ENCODE data around the gene FCN2. TPM values are rescaled to one million over a fixed set of nuclear protein-coding genes. Genes with fewer than 3 reads are reported as not detected.
A peak's percentile ranks its signal among the peaks of the same experiment; 100 is the strongest.

The FCN2 gene
- total and polyA plus RNA-seq, 2 of the 4 experiments (the other 2 are of a cell fraction): not detected

DNA sequence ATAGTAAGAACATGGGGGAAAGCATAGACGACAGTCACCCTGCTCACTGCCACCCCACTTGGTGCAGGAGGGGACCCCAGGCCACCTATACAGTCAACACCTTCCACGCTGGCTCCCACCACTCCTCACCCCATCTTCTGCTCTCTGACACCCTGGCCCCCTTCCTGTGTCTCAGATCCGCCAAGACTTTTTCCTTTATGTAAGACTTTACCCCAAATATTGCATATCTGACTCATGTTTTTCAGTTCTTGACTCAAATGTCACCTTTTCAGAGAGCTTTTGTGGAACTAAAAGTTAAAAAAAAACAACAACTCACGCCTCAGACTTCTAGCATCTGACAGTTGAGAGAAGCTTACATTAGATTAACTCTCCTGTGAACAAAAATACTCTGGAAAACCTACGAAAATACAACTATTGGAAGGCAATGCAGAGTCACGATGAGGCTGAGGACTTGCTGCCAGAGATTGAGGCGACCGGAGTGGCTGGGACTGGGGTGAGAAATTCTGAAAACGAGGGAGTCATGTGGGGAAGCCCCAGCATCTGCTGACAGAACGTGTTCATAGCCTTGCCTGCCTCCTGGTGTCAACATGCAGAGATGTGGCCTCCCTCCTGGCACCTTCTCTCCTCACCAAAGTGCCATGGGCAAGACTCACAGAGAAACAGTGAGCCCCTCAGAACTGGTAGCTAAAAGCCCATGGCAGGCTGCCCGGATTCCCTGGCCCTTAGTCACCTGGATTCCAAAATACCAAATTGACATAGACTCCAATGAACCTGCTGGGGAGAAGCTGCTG, 22.4 kb upstream of the FCN2 start:
- Histone ChIP-seq H4K8ac (ENCODE audit: low read depth in 2 of 2, low read length in 2 of 2) (no peak overlapping the region), H3K9me3 (ENCODE audit: control insufficient read depth, insufficient read depth, low read length) (peaks cover 4% of the 10 kb centered on the region), H3K79me1 (ENCODE audit: low read depth in 1 of 2, low read length in 2 of 2) (no peaks in the 10 kb centered on the region), H3K27ac (ENCODE audit: insufficient read depth, low read length) (no peak overlapping the region), H3K18ac (ENCODE audit: low read depth, low read length) (no peak overlapping the region), H2BK20ac (ENCODE audit: low read depth, low read length) (no peak overlapping the region), H3K27me3 (ENCODE audit: control insufficient read depth, insufficient read depth, low read length) (peaks cover 4% of the 10 kb centered on the region; the same call in 1 of the 2 replicates), H4K5ac (ENCODE audit: low read depth, low read length) (no peak overlapping the region), H4K20me1 (ENCODE audit: insufficient read depth, low read length) (no peaks in the 10 kb centered on the region), H2AK9ac (replicated peaks; ENCODE audit: low read depth, low read length, poor library complexity) (no peak overlapping the region), H2BK5ac (ENCODE audit: low read depth, low read length, poor library complexity, severe bottlenecking) (no peak overlapping the region), H3K4me1 (ENCODE audit: control insufficient read depth, insufficient read depth, low read length) (peaks cover 6% of the 10 kb centered on the region; the same call in 1 of the 2 replicates), H3K9me1 (ENCODE audit: insufficient read depth, low read length) (peaks cover 2% of the 10 kb centered on the region; the same call in 1 of the 2 replicates), H3K9ac (ENCODE audit: low read depth, low read length) (no peak overlapping the region), H3K14ac (replicated peaks; ENCODE audit: low read depth, low read length) (no peak overlapping the region), H3K23ac (ENCODE audit: low read depth, low read length) (no peak overlapping the region), H3K56ac (ENCODE audit: extremely low read depth, insufficient read depth, low read length) (no peak overlapping the region), H2BK15ac (ENCODE audit: low read depth, low read length) (no peak overlapping the region), H3K4ac (ENCODE audit: low read depth, low read length) (no peak overlapping the region), H3K4me3 (ENCODE audit: insufficient read depth, low read depth, low read length) (no peak overlapping the region), H2BK120ac (ENCODE audit: low read depth, low read length) (no peak overlapping the region), H3K4me2 (ENCODE audit: low read depth, low read length) (no peak overlapping the region), H3K36me3 (ENCODE audit: control insufficient read depth, insufficient read depth, low read length) (no peaks in the 10 kb centered on the region), H4K91ac (ENCODE audit: insufficient read depth, low read depth, low read length) (no peak overlapping the region), H2AFZ (replicated peaks; ENCODE audit: low read length, poor library complexity) (no peak overlapping the region), H2AK5ac (ENCODE audit: low read depth, low read length) (no peak overlapping the region)
- in situ Hi-C loops (cut with MboI; ENCODE audit: low sequenced_read_pairs): no loop called here
- DNase-seq: peak; percentile 38
- TF ChIP-seq, protein P1, sequence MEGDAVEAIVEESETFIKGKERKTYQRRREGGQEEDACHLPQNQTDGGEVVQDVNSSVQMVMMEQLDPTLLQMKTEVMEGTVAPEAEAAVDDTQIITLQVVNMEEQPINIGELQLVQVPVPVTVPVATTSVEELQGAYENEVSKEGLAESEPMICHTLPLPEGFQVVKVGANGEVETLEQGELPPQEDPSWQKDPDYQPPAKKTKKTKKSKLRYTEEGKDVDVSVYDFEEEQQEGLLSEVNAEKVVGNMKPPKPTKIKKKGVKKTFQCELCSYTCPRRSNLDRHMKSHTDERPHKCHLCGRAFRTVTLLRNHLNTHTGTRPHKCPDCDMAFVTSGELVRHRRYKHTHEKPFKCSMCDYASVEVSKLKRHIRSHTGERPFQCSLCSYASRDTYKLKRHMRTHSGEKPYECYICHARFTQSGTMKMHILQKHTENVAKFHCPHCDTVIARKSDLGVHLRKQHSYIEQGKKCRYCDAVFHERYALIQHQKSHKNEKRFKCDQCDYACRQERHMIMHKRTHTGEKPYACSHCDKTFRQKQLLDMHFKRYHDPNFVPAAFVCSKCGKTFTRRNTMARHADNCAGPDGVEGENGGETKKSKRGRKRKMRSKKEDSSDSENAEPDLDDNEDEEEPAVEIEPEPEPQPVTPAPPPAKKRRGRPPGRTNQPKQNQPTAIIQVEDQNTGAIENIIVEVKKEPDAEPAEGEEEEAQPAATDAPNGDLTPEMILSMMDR (conservative IDR thresholded peaks at IDR 0.05; ENCODE audit: low read depth, low read length): 0 out of 2 replicates have a peak, but pooled peaks have one; percentile 7
- TF ChIP-seq, protein P2, sequence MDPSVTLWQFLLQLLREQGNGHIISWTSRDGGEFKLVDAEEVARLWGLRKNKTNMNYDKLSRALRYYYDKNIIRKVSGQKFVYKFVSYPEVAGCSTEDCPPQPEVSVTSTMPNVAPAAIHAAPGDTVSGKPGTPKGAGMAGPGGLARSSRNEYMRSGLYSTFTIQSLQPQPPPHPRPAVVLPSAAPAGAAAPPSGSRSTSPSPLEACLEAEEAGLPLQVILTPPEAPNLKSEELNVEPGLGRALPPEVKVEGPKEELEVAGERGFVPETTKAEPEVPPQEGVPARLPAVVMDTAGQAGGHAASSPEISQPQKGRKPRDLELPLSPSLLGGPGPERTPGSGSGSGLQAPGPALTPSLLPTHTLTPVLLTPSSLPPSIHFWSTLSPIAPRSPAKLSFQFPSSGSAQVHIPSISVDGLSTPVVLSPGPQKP (IDR thresholded peaks at IDR 0.05; ENCODE audit: borderline replicate concordance, low read depth, low read length): no peak
- no peak for TF ChIP-seq MAZ (IDR thresholded peaks at IDR 0.05; ENCODE audit: borderline replicate concordance, low read depth, low read length)
- dilution Hi-C loops (cut with HindIII; ENCODE audit: low sequenced_read_pairs, unreplicated experiment): no loop called here
- no CpG with 5 or more reads among the region's 11 CpGs for WGBS, 2 experiments (ENCODE audit: extremely low coverage in 2 of 2, insufficient read length in 1 of 2)
- peak; percentile 41 for ATAC-seq (ENCODE audit: low read depth)
- POLR2A ChIA-PET (ENCODE audit: unreplicated experiment): no interaction called here
- BruUV-seq (replicated peaks): no TSS peak
- CTCF ChIA-PET: no interaction called here
- intact Hi-C loops (cut with micrococcal nuclease): no loop called here

Data from IMR-90 (cell line).